ENCODE measurements around the gene ZNF302. TPM values are rescaled to one million over a fixed set of nuclear protein-coding genes. Genes with fewer than 3 reads are reported as not detected.
A peak's percentile ranks its signal among the peaks of the same experiment; 100 is the strongest.

Gene ZNF302
- total RNA-seq, 1 donor: 19.2 TPM

- no peak overlapping the region for H3K4me2 ChIP-seq (ENCODE audit: insufficient read depth, low read length)
- no peaks in the 10 kb centered on the region for H3K79me2 ChIP-seq (ENCODE audit: insufficient read depth, low read length)
- no peak for DNase-seq (ENCODE audit: insufficient read length, low spot score, missing footprints)
- H3K4me3 ChIP-seq (ENCODE audit: insufficient read depth, low read length): no peak overlapping the region
- H2AFZ ChIP-seq (ENCODE audit: low read length): no peak overlapping the region
- no peak for TF ChIP-seq CTCF (IDR thresholded peaks at IDR 0.05; ENCODE audit: extremely low read depth, low read depth, low read length)
- no peak overlapping the region for H3K27ac ChIP-seq (ENCODE audit: low read depth, low read length)
- no peaks in the 10 kb centered on the region for H3K4me1 ChIP-seq (ENCODE audit: insufficient read depth, low read length)
- no peaks in the 10 kb centered on the region for H4K20me1 ChIP-seq (ENCODE audit: insufficient read depth, low read length)
- H3K36me3 ChIP-seq (ENCODE audit: insufficient read depth, low read length): no peaks in the 10 kb centered on the region
- no peaks in the 10 kb centered on the region for H3K27me3 ChIP-seq (ENCODE audit: insufficient read depth, low read length)
- no peaks in the 10 kb centered on the region for H3K9me3 ChIP-seq (ENCODE audit: low read depth, low read length)
Observed at GRCh38 chr19:34692549-34692948, 15.1 kb downstream of the ZNF302 start.

- Histone ChIP-seq H2AFZ (ENCODE audit: low read length) (no peak overlapping the region), H3K27me3 (ENCODE audit: insufficient read depth, low read length) (no peaks in the 10 kb centered on the region), H3K4me1 (ENCODE audit: insufficient read depth, low read length) (no peaks in the 10 kb centered on the region), H3K4me2 (ENCODE audit: insufficient read depth, low read length) (no peak overlapping the region), H3K79me2 (ENCODE audit: insufficient read depth, low read length) (no peaks in the 10 kb centered on the region), H3K9me3 (ENCODE audit: low read depth, low read length) (no peaks in the 10 kb centered on the region), H4K20me1 (ENCODE audit: insufficient read depth, low read length) (no peaks in the 10 kb centered on the region), H3K27ac (ENCODE audit: low read depth, low read length) (no peak overlapping the region), H3K36me3 (ENCODE audit: insufficient read depth, low read length) (no peaks in the 10 kb centered on the region), H3K4me3 (ENCODE audit: insufficient read depth, low read length) (no peak overlapping the region)
- TF ChIP-seq CTCF (IDR thresholded peaks at IDR 0.05; ENCODE audit: extremely low read depth, low read depth, low read length): no peak
- DNase-seq (ENCODE audit: insufficient read length, low spot score, missing footprints): no peak
Observed at GRCh38 chr19:34707661-34708060, 30.2 kb downstream of the ZNF302 start.

- Histone ChIP-seq H3K9me3 (ENCODE audit: low read depth, low read length) (peaks cover 4% of the 10 kb centered on the region), H3K4me3 (ENCODE audit: insufficient read depth, low read length) (no peak overlapping the region), H4K20me1 (ENCODE audit: insufficient read depth, low read length) (no peaks in the 10 kb centered on the region), H3K79me2 (ENCODE audit: insufficient read depth, low read length) (no peaks in the 10 kb centered on the region), H3K27me3 (ENCODE audit: insufficient read depth, low read length) (no peaks in the 10 kb centered on the region), H3K4me1 (ENCODE audit: insufficient read depth, low read length) (no peaks in the 10 kb centered on the region), H3K4me2 (ENCODE audit: insufficient read depth, low read length) (no peak overlapping the region), H3K36me3 (ENCODE audit: insufficient read depth, low read length) (no peaks in the 10 kb centered on the region), H3K27ac (ENCODE audit: low read depth, low read length) (no peak overlapping the region), H2AFZ (ENCODE audit: low read length) (no peak overlapping the region)
- no peak for DNase-seq (ENCODE audit: insufficient read length, low spot score, missing footprints)
- no peak for TF ChIP-seq CTCF (IDR thresholded peaks at IDR 0.05; ENCODE audit: extremely low read depth, low read depth, low read length)
Observed at GRCh38 chr19:34711890-34712289, 34.4 kb downstream of the ZNF302 start.

- TF ChIP-seq CTCF (IDR thresholded peaks at IDR 0.05; ENCODE audit: extremely low read depth, low read depth, low read length): peak; percentile 56
Observed at GRCh38 chr19:34712395-34713261, 35.1 kb downstream of the ZNF302 start.

More at GRCh38 chr19:34712395-34713261, 35.1 kb downstream of the ZNF302 start:
- no peak overlapping the region for H3K4me3 ChIP-seq (ENCODE audit: insufficient read depth, low read length)
- no peak overlapping the region for H2AFZ ChIP-seq (ENCODE audit: low read length)
- H3K79me2 ChIP-seq (ENCODE audit: insufficient read depth, low read length): no peaks in the 10 kb centered on the region
- no peaks in the 10 kb centered on the region for H3K4me1 ChIP-seq (ENCODE audit: insufficient read depth, low read length)
- no peak overlapping the region for H3K4me2 ChIP-seq (ENCODE audit: insufficient read depth, low read length)
- H3K36me3 ChIP-seq (ENCODE audit: insufficient read depth, low read length): no peaks in the 10 kb centered on the region
- no peak overlapping the region for H3K27ac ChIP-seq (ENCODE audit: low read depth, low read length)
- peak; percentile 68 for DNase-seq (ENCODE audit: insufficient read length, low spot score, missing footprints)
- no peaks in the 10 kb centered on the region for H3K27me3 ChIP-seq (ENCODE audit: insufficient read depth, low read length)
- H3K9me3 ChIP-seq (ENCODE audit: low read depth, low read length): peaks cover 4% of the 10 kb centered on the region
- no peaks in the 10 kb centered on the region for H4K20me1 ChIP-seq (ENCODE audit: insufficient read depth, low read length)
